ENCODE results near the gene MICOS13.

GRCh38 chr19:5697022-5697889, 16.9 kb upstream of the MICOS13 start:
- TF ChIP-seq, protein P1, sequence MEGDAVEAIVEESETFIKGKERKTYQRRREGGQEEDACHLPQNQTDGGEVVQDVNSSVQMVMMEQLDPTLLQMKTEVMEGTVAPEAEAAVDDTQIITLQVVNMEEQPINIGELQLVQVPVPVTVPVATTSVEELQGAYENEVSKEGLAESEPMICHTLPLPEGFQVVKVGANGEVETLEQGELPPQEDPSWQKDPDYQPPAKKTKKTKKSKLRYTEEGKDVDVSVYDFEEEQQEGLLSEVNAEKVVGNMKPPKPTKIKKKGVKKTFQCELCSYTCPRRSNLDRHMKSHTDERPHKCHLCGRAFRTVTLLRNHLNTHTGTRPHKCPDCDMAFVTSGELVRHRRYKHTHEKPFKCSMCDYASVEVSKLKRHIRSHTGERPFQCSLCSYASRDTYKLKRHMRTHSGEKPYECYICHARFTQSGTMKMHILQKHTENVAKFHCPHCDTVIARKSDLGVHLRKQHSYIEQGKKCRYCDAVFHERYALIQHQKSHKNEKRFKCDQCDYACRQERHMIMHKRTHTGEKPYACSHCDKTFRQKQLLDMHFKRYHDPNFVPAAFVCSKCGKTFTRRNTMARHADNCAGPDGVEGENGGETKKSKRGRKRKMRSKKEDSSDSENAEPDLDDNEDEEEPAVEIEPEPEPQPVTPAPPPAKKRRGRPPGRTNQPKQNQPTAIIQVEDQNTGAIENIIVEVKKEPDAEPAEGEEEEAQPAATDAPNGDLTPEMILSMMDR (IDR thresholded peaks at IDR 0.05; ENCODE audit: low read depth, low read length): no peak
- no peak for TF ChIP-seq EZH2phosphoT487 (IDR thresholded peaks at IDR 0.05; ENCODE audit: low read depth)
